ENCODE measurements around the gene MEGF8. TPM values are rescaled to one million over a fixed set of nuclear protein-coding genes. Genes with fewer than 3 reads are reported as not detected.
"Not testable (repeated sequence)": the region's sequence is repeated elsewhere in the genome, so short reads cannot be mapped to it uniquely, and the experiment has no call there.

The MEGF8 gene
- total RNA-seq, 1 experiment from 2014 or later = 6.5 TPM

- peaks cover 7% of the 10 kb centered on the region; the same call in 1 of the 2 replicates for H3K36me3 ChIP-seq (ENCODE audit: insufficient read depth, low read length)
- DNase-seq = no peak
- no peak overlapping the region for H3K9ac ChIP-seq (ENCODE audit: low read length)
- H3K4me2 ChIP-seq (ENCODE audit: low read depth, low read length, poor library complexity, severe bottlenecking) = no peak overlapping the region
- no peaks in the 10 kb centered on the region for H3K9me2 ChIP-seq (replicated peaks; ENCODE audit: insufficient read depth, low read length)
- H4K20me1 ChIP-seq (ENCODE audit: insufficient read depth, low read depth, low read length) = no peaks in the 10 kb centered on the region
- H3K4me1 ChIP-seq (ENCODE audit: low read length) = peaks cover 3% of the 10 kb centered on the region
- no peaks in the 10 kb centered on the region for H3K9me3 ChIP-seq (ENCODE audit: low read length)
- no peak overlapping the region for H3K4me3 ChIP-seq (ENCODE audit: low read length)
- H3K27ac ChIP-seq (ENCODE audit: low read length) = no peak overlapping the region
- H3K79me2 ChIP-seq (ENCODE audit: low read length) = peaks cover 21% of the 10 kb centered on the region
- no peaks in the 10 kb centered on the region for H3K27me3 ChIP-seq (ENCODE audit: low read length)
- H2AFZ ChIP-seq (ENCODE audit: low read length) = no peak overlapping the region
These were observed 8.7 kb downstream of the MEGF8 start for GRCh38 chr19:42333975-42334696.

- Histone ChIP-seq H3K9me2 (replicated peaks; ENCODE audit: insufficient read depth, low read length) (no peaks in the 10 kb centered on the region), H3K9ac (ENCODE audit: low read length) (no peak overlapping the region), H3K27me3 (ENCODE audit: low read length) (no peaks in the 10 kb centered on the region), H4K20me1 (ENCODE audit: insufficient read depth, low read depth, low read length) (no peaks in the 10 kb centered on the region), H3K79me2 (ENCODE audit: low read length) (peaks cover 15% of the 10 kb centered on the region), H3K36me3 (ENCODE audit: insufficient read depth, low read length) (peaks cover 7% of the 10 kb centered on the region; the same call in 1 of the 2 replicates), H3K4me1 (ENCODE audit: low read length) (peaks cover 10% of the 10 kb centered on the region), H3K4me3 (ENCODE audit: low read length) (no peak overlapping the region), H2AFZ (ENCODE audit: low read length) (no peak overlapping the region), H3K4me2 (ENCODE audit: low read depth, low read length, poor library complexity, severe bottlenecking) (no peak overlapping the region), H3K9me3 (ENCODE audit: low read length) (no peaks in the 10 kb centered on the region), H3K27ac (ENCODE audit: low read length) (no peak overlapping the region)
- DNase-seq = no peak
These were observed 9.4 kb downstream of the MEGF8 start for GRCh38 chr19:42334697-42335373.

- H3K4me1 ChIP-seq (ENCODE audit: low read length) = peaks cover 10% of the 10 kb centered on the region
- no peak overlapping the region for H3K4me3 ChIP-seq (ENCODE audit: low read length)
- no peaks in the 10 kb centered on the region for H3K9me2 ChIP-seq (replicated peaks; ENCODE audit: insufficient read depth, low read length)
- no peaks in the 10 kb centered on the region for H3K27me3 ChIP-seq (ENCODE audit: low read length)
- no peak for DNase-seq
- H2AFZ ChIP-seq (ENCODE audit: low read length) = no peak overlapping the region
- no peak overlapping the region for H3K9ac ChIP-seq (ENCODE audit: low read length)
- no peak overlapping the region for H3K27ac ChIP-seq (ENCODE audit: low read length)
- H3K79me2 ChIP-seq (ENCODE audit: low read length) = peaks cover 9% of the 10 kb centered on the region
- no peaks in the 10 kb centered on the region for H3K9me3 ChIP-seq (ENCODE audit: low read length)
- H3K4me2 ChIP-seq (ENCODE audit: low read depth, low read length, poor library complexity, severe bottlenecking) = no peak overlapping the region
- peaks cover 7% of the 10 kb centered on the region; the same call in 1 of the 2 replicates for H3K36me3 ChIP-seq (ENCODE audit: insufficient read depth, low read length)
- H4K20me1 ChIP-seq (ENCODE audit: insufficient read depth, low read depth, low read length) = no peaks in the 10 kb centered on the region
These were observed 10.0 kb downstream of the MEGF8 start for GRCh38 chr19:42335374-42335936.

- H3K27me3 ChIP-seq (ENCODE audit: low read length) = no peaks in the 10 kb centered on the region
- H3K9ac ChIP-seq (ENCODE audit: low read length) = no peak overlapping the region
- no peaks in the 10 kb centered on the region for H3K9me3 ChIP-seq (ENCODE audit: low read length)
- no peak overlapping the region for H3K27ac ChIP-seq (ENCODE audit: low read length)
- peaks cover 4% of the 10 kb centered on the region for H3K79me2 ChIP-seq (ENCODE audit: low read length)
- no peaks in the 10 kb centered on the region for H4K20me1 ChIP-seq (ENCODE audit: insufficient read depth, low read depth, low read length)
- H3K4me2 ChIP-seq (ENCODE audit: low read depth, low read length, poor library complexity, severe bottlenecking) = no peak overlapping the region
- no peak overlapping the region for H3K4me3 ChIP-seq (ENCODE audit: low read length)
- no peak overlapping the region for H2AFZ ChIP-seq (ENCODE audit: low read length)
- peaks cover 10% of the 10 kb centered on the region for H3K4me1 ChIP-seq (ENCODE audit: low read length)
- DNase-seq = no peak
- H3K9me2 ChIP-seq (replicated peaks; ENCODE audit: insufficient read depth, low read length) = no peaks in the 10 kb centered on the region
- peaks cover 7% of the 10 kb centered on the region; the same call in 1 of the 2 replicates for H3K36me3 ChIP-seq (ENCODE audit: insufficient read depth, low read length)
These were observed 10.5 kb downstream of the MEGF8 start for GRCh38 chr19:42335971-42336370.

GRCh38 chr19:42339126-42339860 lies 13.9 kb downstream of the MEGF8 start:
- peak overlapping the region; percentile 18 for H3K4me2 ChIP-seq (ENCODE audit: low read depth, low read length, poor library complexity, severe bottlenecking)
- not testable (repeated sequence) for H3K9me3 ChIP-seq (ENCODE audit: low read length); H3K9ac ChIP-seq (ENCODE audit: low read length); H3K36me3 ChIP-seq (ENCODE audit: insufficient read depth, low read length); H3K27me3 ChIP-seq (ENCODE audit: low read length); H3K79me2 ChIP-seq (ENCODE audit: low read length); H2AFZ ChIP-seq (ENCODE audit: low read length); DNase-seq; H3K9me2 ChIP-seq (replicated peaks; ENCODE audit: insufficient read depth, low read length); H3K4me3 ChIP-seq (ENCODE audit: low read length); H4K20me1 ChIP-seq (ENCODE audit: insufficient read depth, low read depth, low read length)
- H3K27ac ChIP-seq (ENCODE audit: low read length) = peak overlapping the region; percentile 41
- H3K4me1 ChIP-seq (ENCODE audit: low read length) = peaks cover 10% of the 10 kb centered on the region

- not testable (repeated sequence) for H4K20me1 ChIP-seq (ENCODE audit: insufficient read depth, low read depth, low read length); H3K79me2 ChIP-seq (ENCODE audit: low read length)
- peak overlapping the region; percentile 41 for H3K27ac ChIP-seq (ENCODE audit: low read length)
These were observed 14.5 kb downstream of the MEGF8 start for GRCh38 chr19:42339922-42340321.

GRCh38 chr19:42343344-42344110 lies 18.1 kb downstream of the MEGF8 start:
- H3K27ac ChIP-seq (ENCODE audit: low read length) = no peak overlapping the region
- 0 out of 2 replicates have a peak, but pooled peaks cover 5% of the 10 kb centered on the region for H3K36me3 ChIP-seq (ENCODE audit: insufficient read depth, low read length)
- no peak overlapping the region for H2AFZ ChIP-seq (ENCODE audit: low read length)
- no peaks in the 10 kb centered on the region for H4K20me1 ChIP-seq (ENCODE audit: insufficient read depth, low read depth, low read length)
- H3K4me1 ChIP-seq (ENCODE audit: low read length) = peaks cover 10% of the 10 kb centered on the region
- no peaks in the 10 kb centered on the region for H3K9me3 ChIP-seq (ENCODE audit: low read length)
- H3K79me2 ChIP-seq (ENCODE audit: low read length) = no peaks in the 10 kb centered on the region
- no peak overlapping the region for H3K9ac ChIP-seq (ENCODE audit: low read length)
- no peaks in the 10 kb centered on the region for H3K9me2 ChIP-seq (replicated peaks; ENCODE audit: insufficient read depth, low read length)
- no peak overlapping the region for H3K4me2 ChIP-seq (ENCODE audit: low read depth, low read length, poor library complexity, severe bottlenecking)
- H3K27me3 ChIP-seq (ENCODE audit: low read length) = no peaks in the 10 kb centered on the region
- peak; percentile 62 for DNase-seq
- H3K4me3 ChIP-seq (ENCODE audit: low read length) = no peak overlapping the region

More at GRCh38 chr19:42339922-42340321, 14.5 kb downstream of the MEGF8 start:
- DNase-seq; H3K27me3 ChIP-seq (ENCODE audit: low read length); H3K9ac ChIP-seq (ENCODE audit: low read length); H3K36me3 ChIP-seq (ENCODE audit: insufficient read depth, low read length); H3K9me3 ChIP-seq (ENCODE audit: low read length); H2AFZ ChIP-seq (ENCODE audit: low read length); H3K4me3 ChIP-seq (ENCODE audit: low read length); H3K4me2 ChIP-seq (ENCODE audit: low read depth, low read length, poor library complexity, severe bottlenecking); H3K9me2 ChIP-seq (replicated peaks; ENCODE audit: insufficient read depth, low read length): not testable (repeated sequence)
- H3K4me1 ChIP-seq (ENCODE audit: low read length) = peaks cover 10% of the 10 kb centered on the region

Measured in Karpas-422 (cell line).